ENCODE measurements around the gene CRYBG1.

The CRYBG1 gene

DNA sequence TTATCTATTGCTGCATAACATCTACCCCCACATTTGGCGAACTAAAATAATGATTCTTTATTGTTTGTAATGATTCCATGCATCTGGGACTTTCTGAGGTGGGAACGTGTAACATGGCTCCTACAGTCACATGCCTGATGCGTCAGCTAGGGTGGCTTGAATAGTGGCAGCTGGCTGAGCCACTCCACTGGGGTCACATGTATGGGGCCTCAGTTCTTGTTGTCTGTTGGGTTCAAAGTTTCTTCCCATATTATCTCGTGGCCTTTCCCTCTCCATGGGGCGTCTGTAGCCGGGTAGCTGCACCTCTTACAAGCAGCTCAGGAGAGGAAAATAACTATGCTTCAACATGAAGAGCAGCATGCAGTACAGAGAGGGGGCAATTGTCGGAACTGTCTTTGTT is 69.9 kb downstream of the CRYBG1 start:
- in situ Hi-C loops (cut with HindIII; ENCODE audit: low sequenced_read_pairs) = no loop called here
- no peak for DNase-seq (ENCODE audit: low read depth)
- TF ChIP-seq, protein P1, sequence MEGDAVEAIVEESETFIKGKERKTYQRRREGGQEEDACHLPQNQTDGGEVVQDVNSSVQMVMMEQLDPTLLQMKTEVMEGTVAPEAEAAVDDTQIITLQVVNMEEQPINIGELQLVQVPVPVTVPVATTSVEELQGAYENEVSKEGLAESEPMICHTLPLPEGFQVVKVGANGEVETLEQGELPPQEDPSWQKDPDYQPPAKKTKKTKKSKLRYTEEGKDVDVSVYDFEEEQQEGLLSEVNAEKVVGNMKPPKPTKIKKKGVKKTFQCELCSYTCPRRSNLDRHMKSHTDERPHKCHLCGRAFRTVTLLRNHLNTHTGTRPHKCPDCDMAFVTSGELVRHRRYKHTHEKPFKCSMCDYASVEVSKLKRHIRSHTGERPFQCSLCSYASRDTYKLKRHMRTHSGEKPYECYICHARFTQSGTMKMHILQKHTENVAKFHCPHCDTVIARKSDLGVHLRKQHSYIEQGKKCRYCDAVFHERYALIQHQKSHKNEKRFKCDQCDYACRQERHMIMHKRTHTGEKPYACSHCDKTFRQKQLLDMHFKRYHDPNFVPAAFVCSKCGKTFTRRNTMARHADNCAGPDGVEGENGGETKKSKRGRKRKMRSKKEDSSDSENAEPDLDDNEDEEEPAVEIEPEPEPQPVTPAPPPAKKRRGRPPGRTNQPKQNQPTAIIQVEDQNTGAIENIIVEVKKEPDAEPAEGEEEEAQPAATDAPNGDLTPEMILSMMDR (IDR thresholded peaks at IDR 0.05; ENCODE audit: low read depth, low read length, missing control alignments) = no peak
- no peak overlapping the region for H3K4me3 ChIP-seq (ENCODE audit: low read depth, low read length)

DNA sequence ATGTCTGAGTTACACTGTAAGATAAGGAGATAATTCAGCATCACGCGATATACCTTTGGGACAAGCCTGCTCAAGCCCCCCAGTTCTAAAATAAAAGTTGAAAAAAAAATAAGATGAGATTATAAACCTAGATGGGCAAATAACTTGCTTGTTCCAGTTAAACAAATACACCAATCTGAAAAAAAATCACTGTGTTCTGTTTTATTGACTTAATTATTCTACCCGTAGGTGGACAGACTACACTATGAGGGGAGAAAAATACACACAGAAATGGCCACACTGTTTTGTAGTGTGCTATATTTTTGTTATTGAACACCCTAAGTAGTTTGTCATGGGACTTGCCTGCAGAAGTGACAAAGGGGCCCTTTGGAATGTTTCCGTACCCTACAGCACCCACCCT is 70.9 kb downstream of the CRYBG1 start:
- in situ Hi-C loops (cut with HindIII; ENCODE audit: low sequenced_read_pairs) = no loop called here
- TF ChIP-seq, protein P1 (IDR thresholded peaks at IDR 0.05; ENCODE audit: low read depth, low read length, missing control alignments) = no peak
- DNase-seq (ENCODE audit: low read depth) = no peak
- H3K4me3 ChIP-seq (ENCODE audit: low read depth, low read length) = no peak overlapping the region

DNA sequence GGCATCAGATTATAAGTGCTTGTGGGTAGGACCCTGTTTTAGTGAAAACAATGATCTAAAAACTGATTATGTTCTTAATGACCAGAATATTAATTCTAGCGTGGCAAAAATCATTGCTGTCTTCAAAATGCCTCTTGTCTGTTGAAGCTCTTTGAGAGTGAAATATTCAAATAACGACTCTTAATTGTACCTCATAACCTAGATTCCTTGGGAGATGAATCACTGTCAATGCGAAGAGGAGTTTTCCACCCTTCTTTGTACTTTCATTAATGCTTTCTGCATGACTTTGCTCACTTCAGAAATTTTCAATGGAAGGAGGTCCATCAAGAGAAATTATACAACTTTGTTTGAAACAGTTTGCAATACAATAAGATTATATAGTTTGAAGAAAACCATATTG is 71.5 kb downstream of the CRYBG1 start:
- in situ Hi-C loops (cut with HindIII; ENCODE audit: low sequenced_read_pairs) = no loop called here
- no peak for DNase-seq (ENCODE audit: low read depth)
- TF ChIP-seq, protein P1 (IDR thresholded peaks at IDR 0.05; ENCODE audit: low read depth, low read length, missing control alignments) = no peak
- no peak overlapping the region for H3K4me3 ChIP-seq (ENCODE audit: low read depth, low read length)

DNA sequence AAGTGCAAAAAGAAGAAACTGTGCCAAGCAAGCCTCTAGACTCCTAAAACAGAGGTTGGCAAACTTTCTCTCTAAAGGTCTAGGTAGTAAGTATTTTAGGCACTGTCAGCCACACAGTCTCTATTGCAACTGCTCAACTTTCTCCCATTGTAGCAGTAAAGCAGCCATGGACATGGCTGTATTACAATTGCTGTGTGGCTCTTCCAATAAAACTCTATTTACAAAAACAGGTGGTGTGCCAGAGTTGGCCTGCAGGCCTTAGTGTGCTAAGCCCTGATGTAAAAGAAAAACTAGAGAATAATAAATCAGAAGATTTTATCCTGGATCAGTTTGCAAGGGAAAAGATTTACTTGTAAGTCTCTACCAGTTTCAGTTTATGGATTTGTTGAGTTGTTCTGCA is 74.0 kb downstream of the CRYBG1 start:
- TF ChIP-seq, protein P1 (IDR thresholded peaks at IDR 0.05; ENCODE audit: low read depth, low read length, missing control alignments) = no peak
- no peak for DNase-seq (ENCODE audit: low read depth)
- no peak overlapping the region for H3K4me3 ChIP-seq (ENCODE audit: low read depth, low read length)
- in situ Hi-C loops (cut with HindIII; ENCODE audit: low sequenced_read_pairs) = no loop called here

DNA sequence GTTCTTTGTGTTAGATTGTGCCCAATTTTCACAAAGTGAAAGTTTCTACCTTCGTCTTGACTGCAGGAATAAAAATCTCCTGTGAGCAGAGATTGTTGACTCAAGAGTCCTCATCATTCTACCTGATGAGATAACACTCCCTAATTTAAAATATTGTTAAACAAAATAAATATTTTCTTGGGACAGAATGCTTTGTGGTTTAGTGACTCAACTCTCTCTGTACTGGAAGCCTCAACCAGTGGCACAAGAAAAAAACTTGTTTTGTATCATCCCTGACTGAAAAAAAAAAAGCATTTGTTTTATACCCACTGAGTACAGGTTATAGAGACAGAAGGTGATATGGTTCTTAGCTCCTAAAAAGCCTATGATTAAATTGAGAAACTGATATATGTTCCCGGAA is 78.9 kb downstream of the CRYBG1 start:
- TF ChIP-seq, protein P1 (IDR thresholded peaks at IDR 0.05; ENCODE audit: low read depth, low read length, missing control alignments) = no peak
- no peak for DNase-seq (ENCODE audit: low read depth)
- no peak overlapping the region for H3K4me3 ChIP-seq (ENCODE audit: low read depth, low read length)
- in situ Hi-C loops (cut with HindIII; ENCODE audit: low sequenced_read_pairs) = no loop called here

DNA sequence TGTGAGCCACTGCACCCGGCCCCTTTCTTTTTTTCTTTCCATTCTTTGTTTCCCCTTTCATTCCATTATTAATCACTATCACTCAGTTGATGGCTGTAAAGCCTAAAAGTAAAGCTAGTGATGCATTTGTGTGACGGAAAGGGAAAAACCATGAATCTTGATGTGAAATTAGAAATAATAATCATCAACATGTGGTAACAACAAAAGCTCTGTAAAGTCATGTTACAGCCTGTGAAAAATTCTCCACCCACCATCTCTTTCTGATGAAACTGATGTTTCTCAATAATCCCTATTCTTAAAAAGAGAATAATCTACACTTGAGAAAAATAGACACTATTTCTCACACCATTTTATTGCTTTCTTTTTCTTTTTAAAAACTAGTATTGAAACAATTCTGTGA is 80.0 kb downstream of the CRYBG1 start:
- TF ChIP-seq, protein P1 (IDR thresholded peaks at IDR 0.05; ENCODE audit: low read depth, low read length, missing control alignments) = no peak
- in situ Hi-C loops (cut with HindIII; ENCODE audit: low sequenced_read_pairs) = no loop called here
- H3K4me3 ChIP-seq (ENCODE audit: low read depth, low read length) = no peak overlapping the region
- DNase-seq (ENCODE audit: low read depth) = no peak

DNA sequence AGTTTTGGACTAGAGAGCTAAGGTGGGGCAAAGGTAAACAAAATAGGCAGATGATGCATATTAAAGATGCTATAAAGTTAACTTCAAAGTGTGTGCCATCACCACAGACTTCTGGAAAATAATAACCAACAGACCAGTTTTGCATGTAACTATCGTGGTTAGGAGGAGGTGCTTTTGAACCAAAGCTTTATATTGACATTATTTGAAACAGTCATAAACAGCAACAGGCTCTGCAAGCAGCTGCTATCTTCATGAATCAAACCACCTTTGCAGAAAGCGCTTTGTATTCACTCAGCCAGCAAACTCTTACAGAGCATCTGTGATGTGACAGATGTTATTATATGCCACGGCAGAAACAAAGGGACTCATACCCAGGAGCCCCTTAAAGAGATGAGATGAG is 81.9 kb downstream of the CRYBG1 start:
- in situ Hi-C loops (cut with HindIII; ENCODE audit: low sequenced_read_pairs) = no loop called here
- no peak for DNase-seq (ENCODE audit: low read depth)
- TF ChIP-seq, protein P1 (IDR thresholded peaks at IDR 0.05; ENCODE audit: low read depth, low read length, missing control alignments) = no peak
- H3K4me3 ChIP-seq (ENCODE audit: low read depth, low read length) = no peak overlapping the region

All from astrocyte of the cerebellum (primary cell).